ENCODE measurements around the gene RIPPLY3. TPM values are rescaled to one million over a fixed set of nuclear protein-coding genes. Genes with fewer than 3 reads are reported as not detected.

The RIPPLY3 gene
- total and polyA plus RNA-seq, 2 of the 13 experiments (the other 11 are each of a cell fraction or from before 2014, with no cell fraction given): 0.09 to 2.9 TPM

GRCh38 chr21:37047079-37047478 lies 40.6 kb downstream of the RIPPLY3 start:
- Histone ChIP-seq H3K79me2 (ENCODE audit: insufficient read depth, low read length) (no peaks in the 10 kb centered on the region), H3K9me3 (ENCODE audit: low read length) (no peaks in the 10 kb centered on the region), H4K20me1 (ENCODE audit: insufficient read depth, low read length) (no peaks in the 10 kb centered on the region), H3K4me2 (ENCODE audit: low read depth, low read length) (peak overlapping the region; percentile 45; the same call in 1 of the 2 replicates), H3K9ac (ENCODE audit: insufficient read depth, low read depth, low read length) (0 out of 2 replicates have a peak overlapping the region, but pooled peaks have one; percentile 26), H3K27me3 (ENCODE audit: control insufficient read depth in 1 of 2, insufficient read depth in 2 of 2, low read length in 2 of 2) (no peaks in the 10 kb centered on the region), H2AFZ (ENCODE audit: low read length) (peak overlapping the region; percentile 21), H3K4me1 (ENCODE audit: insufficient read depth, low read length) (peaks cover 54% of the 10 kb centered on the region), H3K27ac (ENCODE audit: extremely low read length, insufficient read depth, low read length) (no peak overlapping the region), H3K4me3 (replicated peaks in 1 of 3; ENCODE audit: insufficient read depth in 1 of 3, low read depth in 2 of 3, low read length in 3 of 3) (no peak overlapping the region; a peak in 1 of 6 replicates), H3K36me3 (replicated peaks in 1 of 2; ENCODE audit: control insufficient read depth in 1 of 2, insufficient read depth in 2 of 2, low read length in 2 of 2) (no peaks in the 10 kb centered on the region)
- 25% methylated on average over 2 of the region's 4 CpGs for WGBS (ENCODE audit: low lambda C conversion rate)
- ATAC-seq: no peak
- in situ Hi-C loops (cut with HindIII; ENCODE audit: extremely low pct_ligation_motif_present, low pct_unique_long_range_greater_than_20kb) (no loop called here), intact Hi-C loops (cut with micrococcal nuclease; ENCODE audit: unreplicated experiment) (no loop called here)
- FAIRE-seq: no peak
- BruUV-seq (replicated peaks): no TSS peak
- no peak for DNase-seq (ENCODE audit: low spot score)
- ChIA-PET POLR2A (no interaction called here), CTCF (ENCODE audit: low intra/inter-chr PET ratio, low total read pairs) (no interaction called here)
- no peak for TF ChIP-seq HOXA7 (CRISPR knock-in tag; IDR thresholded peaks at IDR 0.05)
- 0 out of 2 replicates have a peak, but pooled peaks have one; percentile 10 for TF ChIP-seq ZNF687 (CRISPR knock-in tag; IDR thresholded peaks at IDR 0.05)
- TF ChIP-seq BCLAF1 (IDR thresholded peaks at IDR 0.05): no peak
- peak; percentile 24; the same call in 1 of the 2 replicates for TF ChIP-seq FOSL2 (CRISPR knock-in tag; IDR thresholded peaks at IDR 0.05)
- TF ChIP-seq ZNF10 (CRISPR knock-in tag; IDR thresholded peaks at IDR 0.05; ENCODE audit: borderline replicate concordance, low read depth): no peak
- no peak for TF ChIP-seq IKZF1 (IDR thresholded peaks at IDR 0.05)
- peak; percentile 60; the same call in 1 of the 2 replicates for TF ChIP-seq NFE2L1 (CRISPR knock-in tag; IDR thresholded peaks at IDR 0.05; ENCODE audit: borderline replicate concordance)
- peak; percentile 47; the same call in 1 of the 2 replicates for TF ChIP-seq NFE2L2 (IDR thresholded peaks at IDR 0.05; ENCODE audit: low read length)
- no peak for TF ChIP-seq ZXDC (CRISPR knock-in tag; IDR thresholded peaks at IDR 0.05)
- no peak for TF ChIP-seq CSRNP2 (CRISPR knock-in tag; conservative IDR thresholded peaks at IDR 0.05; ENCODE audit: low read depth)
- no peak for TF ChIP-seq MAFK (conservative IDR thresholded peaks at IDR 0.05 in 1 of 2, IDR thresholded peaks at IDR 0.05 in 1 of 2; ENCODE audit: low read length in 2 of 2)
- no peak for TF ChIP-seq PREB (CRISPR knock-in tag; IDR thresholded peaks at IDR 0.05)

Data from HepG2 (cell line).